ENCODE results near the gene BABAM2.

DNA sequence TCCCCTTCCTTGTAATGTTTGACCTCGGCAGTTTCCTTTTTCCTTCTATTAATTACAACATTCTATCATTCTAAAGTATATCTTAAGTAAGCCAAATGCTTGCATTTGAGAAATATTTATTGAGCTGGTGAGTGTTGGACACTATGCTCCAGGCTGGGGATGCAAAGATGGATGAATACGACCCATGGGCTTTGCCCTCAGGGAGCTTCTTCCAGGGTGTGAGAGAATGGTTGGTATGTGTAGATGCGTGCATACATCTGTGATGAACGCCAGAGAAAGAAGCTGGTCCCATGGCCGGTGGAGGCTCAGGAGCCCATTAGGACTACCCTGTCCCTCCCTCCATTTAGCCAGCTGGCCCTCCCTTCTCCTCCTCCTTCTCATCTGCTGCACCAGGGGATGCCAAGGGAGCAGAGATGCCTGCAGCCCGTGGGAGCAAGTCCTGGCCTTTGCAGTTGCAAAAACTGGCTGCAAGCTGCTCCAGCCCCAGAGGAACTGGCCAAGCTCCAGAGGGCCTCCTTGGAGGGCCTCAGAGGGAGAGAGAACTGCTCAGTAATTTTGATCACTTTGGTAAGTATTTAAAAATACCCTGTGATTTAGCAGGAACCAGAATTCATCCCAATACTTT lies 436.5 kb downstream of the BABAM2 start:
- TF ChIP-seq, protein P1, sequence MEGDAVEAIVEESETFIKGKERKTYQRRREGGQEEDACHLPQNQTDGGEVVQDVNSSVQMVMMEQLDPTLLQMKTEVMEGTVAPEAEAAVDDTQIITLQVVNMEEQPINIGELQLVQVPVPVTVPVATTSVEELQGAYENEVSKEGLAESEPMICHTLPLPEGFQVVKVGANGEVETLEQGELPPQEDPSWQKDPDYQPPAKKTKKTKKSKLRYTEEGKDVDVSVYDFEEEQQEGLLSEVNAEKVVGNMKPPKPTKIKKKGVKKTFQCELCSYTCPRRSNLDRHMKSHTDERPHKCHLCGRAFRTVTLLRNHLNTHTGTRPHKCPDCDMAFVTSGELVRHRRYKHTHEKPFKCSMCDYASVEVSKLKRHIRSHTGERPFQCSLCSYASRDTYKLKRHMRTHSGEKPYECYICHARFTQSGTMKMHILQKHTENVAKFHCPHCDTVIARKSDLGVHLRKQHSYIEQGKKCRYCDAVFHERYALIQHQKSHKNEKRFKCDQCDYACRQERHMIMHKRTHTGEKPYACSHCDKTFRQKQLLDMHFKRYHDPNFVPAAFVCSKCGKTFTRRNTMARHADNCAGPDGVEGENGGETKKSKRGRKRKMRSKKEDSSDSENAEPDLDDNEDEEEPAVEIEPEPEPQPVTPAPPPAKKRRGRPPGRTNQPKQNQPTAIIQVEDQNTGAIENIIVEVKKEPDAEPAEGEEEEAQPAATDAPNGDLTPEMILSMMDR (conservative IDR thresholded peaks at IDR 0.05; ENCODE audit: low read length): no peak
- TF ChIP-seq EZH2phosphoT487 (IDR thresholded peaks at IDR 0.05; ENCODE audit: borderline replicate concordance, low read depth, low read length): no peak
